HepG2 (cell line): ENCODE data around the gene TMUB1. TPM values are rescaled to one million over a fixed set of nuclear protein-coding genes. Genes with fewer than 3 reads are reported as not detected.

Source experiments
- ATAC-seq: fragments of 200-7000 bp; cut with Tn5 transposase; 3 replicates; pipeline ENCODE4 v1.9.1; 2020; ENCODE audit warnings: mild to moderate bottlenecking, moderate library complexity
- BruUV-seq: library from RNA; stranded (reverse); fragments of 400-500 nt; replicated peaks from 2 replicates; lab custom pipeline; 2021; lab: Mats Ljungman, UMichigan
- CTCF ChIA-PET: fragments of 300-600 bp; formaldehyde crosslinking; extraction: SDS; loops from one replicate; lab custom pipeline; 2021; ENCODE audit warnings: low total read pairs, inconsistent platforms, low intra/inter-chr PET ratio; lab: Yijun Ruan, JAX
- POLR2A ChIA-PET: fragments of 350-600 bp; sonication (Branson Sonifier 250); formaldehyde crosslinking; loops from one replicate; lab custom pipeline; 2020; ENCODE audit warnings: antibody characterized with exemption, inconsistent platforms; lab: Yijun Ruan, JAX
- DNase-seq: peaks from one replicate; pipeline ENCODE4 v3.0.0-alpha.2; 2015; ENCODE audit warnings: low spot score
- FAIRE-seq: peaks from 3 replicates; lab custom pipeline; 2011; peaks lifted over from hg19 to GRCh38; lab: Jason Lieb, UNC
- H2AFZ ChIP-seq: one replicate; pipeline ENCODE4 v1.6.1; 2011; ENCODE audit warnings: low read length, inconsistent platforms
- H3K27ac ChIP-seq: fragments of 300-600 bp; 3 replicates; pipeline ENCODE4 v1.8.0; 2011; ENCODE audit warnings: mixed run types, mild to moderate bottlenecking, mixed read lengths, low read length, inconsistent platforms; ENCODE audit not compliant: insufficient read depth; ENCODE audit errors: extremely low read length
- H3K27me3 ChIP-seq, 2 experiments: fragments of 200-600 bp in 1 of 2; 2 replicates in 1 of 2; 3 replicates in 1 of 2; pipeline versions ENCODE4 v1.6.0 to v1.8.0; 2011; ENCODE audit warnings: low read length in 2 of 2, mild to moderate bottlenecking in 2 of 2, moderate library complexity in 2 of 2, inconsistent platforms in 1 of 2; ENCODE audit not compliant: insufficient read depth in 2 of 2, control insufficient read depth in 1 of 2
- H3K36me3 ChIP-seq, 2 experiments: fragments of 200-600 bp in 1 of 2; replicated peaks in 1 of 2; 2 replicates in 1 of 2; 3 replicates in 1 of 2; pipeline versions ENCODE4 v1.5.1 to v1.8.0; 2011; ENCODE audit warnings: low read length in 2 of 2, inconsistent platforms in 1 of 2; ENCODE audit not compliant: insufficient read depth in 2 of 2, control insufficient read depth in 1 of 2
- H3K4me1 ChIP-seq: 2 replicates; pipeline ENCODE4 v1.5.1; 2012; ENCODE audit warnings: low read length, inconsistent platforms; ENCODE audit not compliant: insufficient read depth
- H3K4me2 ChIP-seq: 2 replicates; pipeline ENCODE4 v1.6.0; 2011; ENCODE audit warnings: low read depth, low read length, inconsistent platforms
- H3K4me3 ChIP-seq, 3 experiments: fragments of 200-600 bp in 1 of 3; sonication (generic), shearing (Covaris generic) in 1 of 3; replicated peaks in 1 of 3; 2 replicates each; pipeline ENCODE4 v1.5.1; 2011 to 2016; ENCODE audit warnings: low read length in 3 of 3, inconsistent platforms in 2 of 3, low read depth in 2 of 3, mild to moderate bottlenecking in 2 of 3, control low read depth in 1 of 3, mixed read lengths in 1 of 3; ENCODE audit not compliant: insufficient read depth in 1 of 3
- H3K79me2 ChIP-seq: one replicate; pipeline ENCODE4 v1.6.1; 2011; ENCODE audit warnings: low read length, inconsistent platforms; ENCODE audit not compliant: insufficient read depth
- H3K9ac ChIP-seq: 2 replicates; pipeline ENCODE4 v1.6.0; 2011; ENCODE audit warnings: mild to moderate bottlenecking, low read depth, low read length, inconsistent platforms; ENCODE audit not compliant: insufficient read depth
- H3K9me3 ChIP-seq: 2 replicates; pipeline ENCODE4 v1.5.1; 2012; ENCODE audit warnings: mild to moderate bottlenecking, low read length
- H4K20me1 ChIP-seq: 2 replicates; pipeline ENCODE4 v1.6.0; 2011; ENCODE audit warnings: inconsistent platforms, mild to moderate bottlenecking, low read length, moderate library complexity; ENCODE audit not compliant: insufficient read depth
- ATF7 ChIP-seq, 2 experiments: fragments of 450-650 bp in 1 of 2; sonication (generic) in 1 of 2; formaldehyde crosslinking in 1 of 2; IDR thresholded peaks; 2 replicates each; pipeline versions ENCODE4 v1.4.0 to v1.6.1; 2016 to 2020; ENCODE audit warnings: antibody characterized with exemption in 1 of 2, mild to moderate bottlenecking in 1 of 2, missing genetic modification reagents in 1 of 2
- ATF7-NPFF ChIP-seq: sonication (generic); formaldehyde crosslinking; IDR thresholded peaks from 2 replicates; pipeline ENCODE4 v1.8.1; 2023; ENCODE audit warnings: mild to moderate bottlenecking, low read depth, missing genetic modification reagents, moderate library complexity
- CHD4 ChIP-seq: fragments of 200-600 bp; sonication (generic); IDR thresholded peaks from 2 replicates; pipeline ENCODE4 v1.7.0; 2017; ENCODE audit warnings: mild to moderate bottlenecking, low read length, borderline replicate concordance
- ELF3 ChIP-seq: IDR thresholded peaks from 2 replicates; pipeline ENCODE4 v1.6.1; 2016; ENCODE audit warnings: missing genetic modification reagents, missing compliant biosample characterization
- HMGXB4 ChIP-seq, 2 experiments: sonication (generic) in 1 of 2; formaldehyde crosslinking in 1 of 2; IDR thresholded peaks; 2 replicates each; pipeline versions ENCODE4 v1.4.0 to v1.6.1; 2018 to 2020; ENCODE audit warnings: missing genetic modification reagents in 2 of 2, borderline replicate concordance in 1 of 2, low read depth in 1 of 2, mild to moderate bottlenecking in 1 of 2, missing biosample characterization in 1 of 2
- KLF12 ChIP-seq: sonication (generic); formaldehyde crosslinking; IDR thresholded peaks from 2 replicates; pipeline ENCODE4 v1.4.0; 2020; ENCODE audit warnings: missing genetic modification reagents, borderline replicate concordance
- NR2C2 ChIP-seq: sonication (generic); formaldehyde crosslinking; IDR thresholded peaks from 2 replicates; pipeline ENCODE4 v1.4.0; 2020; ENCODE audit warnings: missing genetic modification reagents, mild to moderate bottlenecking, moderate library complexity, borderline replicate concordance
- PHF5A ChIP-seq: IDR thresholded peaks from one replicate; pipeline ENCODE4 v1.6.1; 2018; ENCODE audit warnings: low read depth, missing genetic modification reagents; ENCODE audit not compliant: unreplicated experiment
- PRDM15 ChIP-seq: sonication (generic); formaldehyde crosslinking; IDR thresholded peaks from 2 replicates; pipeline ENCODE4 v1.4.0; 2020; ENCODE audit warnings: missing genetic modification reagents
- RFXANK ChIP-seq: IDR thresholded peaks from 2 replicates; pipeline ENCODE4 v1.6.1; 2016
- TOE1 ChIP-seq: sonication (generic); formaldehyde crosslinking; IDR thresholded peaks from 2 replicates; pipeline ENCODE4 v1.4.0; 2020; ENCODE audit warnings: mild to moderate bottlenecking, missing genetic modification reagents
- ZIK1 ChIP-seq: sonication (generic); formaldehyde crosslinking; IDR thresholded peaks from 2 replicates; pipeline ENCODE4 v1.5.0; 2020; ENCODE audit warnings: mild to moderate bottlenecking, low read depth, missing genetic modification reagents, borderline replicate concordance
- ZNF275 ChIP-seq: sonication (generic); formaldehyde crosslinking; IDR thresholded peaks from 2 replicates; pipeline ENCODE4 v1.8.0; 2022; ENCODE audit warnings: missing genetic modification reagents, mild to moderate bottlenecking, inconsistent platforms, borderline replicate concordance
- ZNF282 ChIP-seq: fragments of 450-650 bp; IDR thresholded peaks from 2 replicates; pipeline ENCODE4 v1.6.1; 2018; ENCODE audit not compliant: partially characterized antibody
- ZNF558 ChIP-seq: sonication (generic); formaldehyde crosslinking; IDR thresholded peaks from 2 replicates; pipeline ENCODE4 v1.9.0; 2022; ENCODE audit warnings: mild to moderate bottlenecking, missing genetic modification reagents, borderline replicate concordance
- ZNF589 ChIP-seq: sonication (generic); formaldehyde crosslinking; conservative IDR thresholded peaks from 2 replicates; pipeline ENCODE4 v1.8.0; 2022; ENCODE audit warnings: mild to moderate bottlenecking, moderate library complexity, missing genetic modification reagents
- ZSCAN30 ChIP-seq: sonication (generic); formaldehyde crosslinking; IDR thresholded peaks from 2 replicates; pipeline ENCODE4 v1.5.0; 2020; ENCODE audit warnings: mild to moderate bottlenecking, missing genetic modification reagents
- WGBS: methylation state at CpG from one replicate; pipeline ENCODE4 v1.1.6; 2017; ENCODE audit warnings: low lambda C conversion rate; 5-methylcytosine and 5-hydroxymethylcytosine counted together
- in situ Hi-C: cut with HindIII; loops from 2 replicates; pipeline ENCODE4 v1.10.0; 2017; ENCODE audit warnings: low pct_unique_long_range_greater_than_20kb; ENCODE audit not compliant: extremely low pct_ligation_motif_present
- intact Hi-C: fragments of 100-400 bp; cut with micrococcal nuclease; formaldehyde crosslinking; loops from one replicate; pipeline ENCODE4 v1.10.0; 2022; ENCODE audit not compliant: unreplicated experiment
- polyA plus RNA-seq, 8 experiments: library from polyadenylated mRNA; depleted of rRNA in 3 of 8; stranded (reverse) in 7 of 8; unstranded in 1 of 8; fragments of >200 nt; fragmentation: Illumina TruSeq in 4 of 8; extraction: Trizol in 4 of 8; gene quantifications; 2 replicates each; pipeline versions ENCODE4 v1.2.1 to v1.2.3, GENCODE V29; 2011 to 2016; ENCODE audit warnings: low read depth in 4 of 8, missing spikeins in 1 of 8, mixed read lengths in 1 of 8; ENCODE audit not compliant: insufficient read depth in 1 of 8
- total RNA-seq, 5 experiments: library from RNA; depleted of rRNA; stranded (reverse); fragments of >200 nt; fragmentation: Illumina TruSeq; extraction: Trizol; gene quantifications; 2 replicates each; pipeline ENCODE4 v1.2.3, GENCODE V29; 2016; ENCODE audit warnings: low read depth in 1 of 5

The TMUB1 gene
- total and polyA plus RNA-seq, 2 of the 13 experiments (the other 11 are each of a cell fraction or from before 2014, with no cell fraction given) = 44.8 to 51.6 TPM

- peaks cover 4% of the 10 kb centered on the region; the same call in 1 of the 2 replicates for H4K20me1 ChIP-seq
- H3K36me3 ChIP-seq = peaks cover 1 to 8% of the 10 kb centered on the region in 2 experiments; a peak in 4 of 5 replicates
- no peaks in the 10 kb centered on the region for H3K9me3 ChIP-seq
- H3K79me2 ChIP-seq = peaks cover 16% of the 10 kb centered on the region
- peak overlapping the region; percentile 98 for H3K4me2 ChIP-seq
- H3K4me1 ChIP-seq = peaks cover 56% of the 10 kb centered on the region
- ATAC-seq (no peak), FAIRE-seq (no peak), DNase-seq (no peak)
- in situ Hi-C loops (no loop called here), intact Hi-C loops (no loop called here)
- no peaks in the 10 kb centered on the region; a peak in 1 of 5 replicates for H3K27me3 ChIP-seq
- no TSS peak for BruUV-seq
- H3K9ac ChIP-seq = peak overlapping the region; percentile 71
- H3K27ac ChIP-seq = peak overlapping the region; percentile 86
- H2AFZ ChIP-seq = no peak overlapping the region
- H3K4me3 ChIP-seq = peak overlapping the region; percentile 69 to 92 (median 90)
- ChIA-PET CTCF (interaction anchor here (0.8 kb wide), 1 partner anchor 51 kb away, joined by 3 read pairs; no protein-coding TSS in a partner anchor), POLR2A (interaction anchor here (1.4 to 4.4 kb wide), 4 partner anchors 22 to 32 kb away, joined by 4 to 144 read pairs (median 7); partner anchors contain the start of genes ABCB8, AGAP3, FASTK and TMUB1)
- 2% methylated on average over 11 of the region's 17 CpGs for WGBS
- TF ChIP-seq ZNF275 (CRISPR knock-in tag) (no peak), CHD4 (no peak), ZNF558 (CRISPR knock-in tag) (no peak), NR2C2 (CRISPR knock-in tag) (no peak), ZSCAN30 (no peak), HMGXB4 (CRISPR knock-in tag; IDR thresholded peaks at IDR 0.05; ENCODE audit: borderline replicate concordance in 1 of 2, low read depth in 1 of 2) (peak in 1 of 2 experiments; percentile 23; a peak in 1 of 4 replicates), ZNF282 (no peak), ZIK1 (CRISPR knock-in tag) (no peak), PHF5A (CRISPR knock-in tag) (no peak), RFXANK (CRISPR knock-in tag) (no peak), KLF12 (no peak), ELF3 (CRISPR knock-in tag) (no peak), PRDM15 (CRISPR knock-in tag) (no peak), ATF7-NPFF (0 out of 2 replicates have a peak, but pooled peaks have one; percentile 0), ATF7 (IDR thresholded peaks at IDR 0.05) (no peak), ATF7 (CRISPR knock-in tag; IDR thresholded peaks at IDR 0.05) (no peak), TOE1 (CRISPR knock-in tag) (no peak), ZNF589 (CRISPR knock-in tag) (no peak)
Observed at GRCh38 chr7:151060113-151060415, 23.2 kb downstream of the TMUB1 start.
